Measurements from ENCODE around the gene UBR7.

UBR7 gene

GRCh38 chr14:93266127-93266526 lies 59.1 kb downstream of the UBR7 start:
- H3K4me3 ChIP-seq (ENCODE audit: low read depth, low read length), result no peak overlapping the region
- no peak for TF ChIP-seq CTCF (IDR thresholded peaks at IDR 0.05; ENCODE audit: control insufficient read depth, extremely low read depth, insufficient read depth)
- DNase-seq (ENCODE audit: low read depth), result no peak

- DNase-seq (ENCODE audit: low read depth), result no peak
- no peak overlapping the region for H3K4me3 ChIP-seq (ENCODE audit: low read depth, low read length)
- TF ChIP-seq CTCF (IDR thresholded peaks at IDR 0.05; ENCODE audit: control insufficient read depth, extremely low read depth, insufficient read depth), result no peak
These were observed 60.2 kb downstream of the UBR7 start for GRCh38 chr14:93267149-93267711.

- DNase-seq (ENCODE audit: low read depth), result no peak
- no peak for TF ChIP-seq CTCF (IDR thresholded peaks at IDR 0.05; ENCODE audit: control insufficient read depth, extremely low read depth, insufficient read depth)
- H3K4me3 ChIP-seq (ENCODE audit: low read depth, low read length), result no peak overlapping the region
These were observed 61.4 kb downstream of the UBR7 start for GRCh38 chr14:93268406-93268805.

GRCh38 chr14:93269341-93270068 lies 62.4 kb downstream of the UBR7 start:
- TF ChIP-seq CTCF (IDR thresholded peaks at IDR 0.05; ENCODE audit: control insufficient read depth, extremely low read depth, insufficient read depth), result no peak
- H3K4me3 ChIP-seq (ENCODE audit: low read depth, low read length), result no peak overlapping the region
- no peak for DNase-seq (ENCODE audit: low read depth)

- DNase-seq (ENCODE audit: low read depth), result peak; percentile 58
- no peak for TF ChIP-seq CTCF (IDR thresholded peaks at IDR 0.05; ENCODE audit: control insufficient read depth, extremely low read depth, insufficient read depth)
- no peak overlapping the region for H3K4me3 ChIP-seq (ENCODE audit: low read depth, low read length)
These were observed 64.1 kb downstream of the UBR7 start for GRCh38 chr14:93271111-93271510.

DNA sequence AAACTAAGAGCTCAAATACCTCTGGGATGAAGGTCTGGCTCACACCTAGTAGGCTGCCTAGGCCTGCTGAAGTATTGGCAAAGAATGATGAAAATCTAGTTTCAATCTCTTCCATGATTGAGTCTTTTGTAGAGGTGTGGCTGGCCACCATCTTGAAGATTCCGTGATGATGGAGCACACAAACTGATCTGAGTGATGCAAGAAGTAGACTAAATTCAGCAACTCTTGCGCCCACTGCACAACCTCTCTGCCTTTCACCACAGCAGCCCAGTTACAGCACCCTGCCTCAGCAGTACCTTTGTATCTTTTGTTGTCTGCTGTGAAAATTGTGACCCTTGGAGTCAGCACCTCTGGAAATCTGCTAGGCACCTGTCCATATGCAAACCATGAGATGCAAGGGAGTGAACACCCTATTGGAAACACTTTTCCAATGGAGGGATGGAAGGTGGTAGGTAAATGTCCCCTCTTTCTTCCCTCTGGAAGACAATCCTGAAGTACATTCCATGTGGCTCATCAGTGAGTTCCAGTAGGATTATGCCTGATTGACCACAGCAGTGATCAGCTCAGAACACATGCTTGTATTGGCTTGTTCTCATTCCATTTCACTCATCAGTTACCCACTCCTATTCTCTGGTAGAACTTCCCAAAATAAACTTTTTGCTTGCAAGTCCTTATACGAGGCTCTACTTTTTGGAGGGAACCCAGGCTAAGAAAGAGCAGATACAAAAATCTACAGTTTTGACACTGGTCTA lies 67.2 kb downstream of the UBR7 start:
- no peak for DNase-seq (ENCODE audit: low read depth)
- TF ChIP-seq CTCF (IDR thresholded peaks at IDR 0.05; ENCODE audit: control insufficient read depth, extremely low read depth, insufficient read depth), result no peak
- no peak overlapping the region for H3K4me3 ChIP-seq (ENCODE audit: low read depth, low read length)

All from LNCaP clone FGC (cell line).